Lung (tissue), 12 donors: Measurements from ENCODE around the gene DGKH. TPM values are rescaled to one million over a fixed set of nuclear protein-coding genes. Genes with fewer than 3 reads are reported as not detected.

Experiments used
- ATAC-seq: fragments of 200-7000 bp; cut with Tn5 transposase; one replicate; pipeline ENCODE4 v1.9.1; 2020; ENCODE audit warnings: moderate number of reproducible peaks; ENCODE audit not compliant: insufficient read depth, low FRiP score
- DNase-seq, 3 donors: peaks; one replicate each; pipeline ENCODE4 v3.0.0-alpha.2; 2013 to 2017
- H3K27ac ChIP-seq, 2 donors: one replicate each; pipeline ENCODE4 v1.5.1; 2013; ENCODE audit warnings: mild to moderate bottlenecking in 2 of 2, moderate library complexity in 2 of 2, control low read depth in 1 of 2, inconsistent platforms in 1 of 2, low read depth in 1 of 2, low read length in 1 of 2
- H3K27me3 ChIP-seq, 3 donors: one replicate each; pipeline ENCODE4 v1.5.1; 2013; ENCODE audit warnings: low read length in 2 of 3; ENCODE audit not compliant: control insufficient read depth in 3 of 3, insufficient read depth in 3 of 3
- H3K36me3 ChIP-seq, 4 donors: one replicate each; pipeline ENCODE4 v1.5.1; 2013; ENCODE audit warnings: low read length in 4 of 4, mild to moderate bottlenecking in 1 of 4, moderate library complexity in 1 of 4; ENCODE audit not compliant: control insufficient read depth in 4 of 4, insufficient read depth in 4 of 4
- H3K4me1 ChIP-seq, 5 donors: one replicate each; pipeline ENCODE4 v1.5.1; 2013; ENCODE audit warnings: low read length in 5 of 5, mild to moderate bottlenecking in 2 of 5, moderate library complexity in 1 of 5; ENCODE audit not compliant: control insufficient read depth in 5 of 5, insufficient read depth in 5 of 5
- H3K4me3 ChIP-seq: one replicate; pipeline ENCODE4 v1.5.1; 2013; ENCODE audit warnings: mild to moderate bottlenecking, control low read depth, moderate library complexity
- H3K9ac ChIP-seq, 2 donors: one replicate each; pipeline ENCODE4 v1.5.1; 2013; ENCODE audit warnings: low read length in 2 of 2, control low read depth in 1 of 2; ENCODE audit not compliant: insufficient read depth in 1 of 2
- H3K9me3 ChIP-seq, 4 donors: one replicate each; pipeline ENCODE4 v1.5.1; 2013; ENCODE audit warnings: low read length in 3 of 4, mild to moderate bottlenecking in 1 of 4, moderate library complexity in 1 of 4; ENCODE audit not compliant: control insufficient read depth in 4 of 4, insufficient read depth in 3 of 4
- CTCF ChIP-seq: IDR thresholded peaks from 2 replicates; pipeline ENCODE4 v1.5.1; 2012; ENCODE audit warnings: mild to moderate bottlenecking; ENCODE audit errors: control extremely low read depth, extremely low read depth
- WGBS, 2 donors: extraction: QIAGEN DNeasy Blood & Tissue Kit; methylation state at CpG; one replicate each; pipeline ENCODE4 v1.1.7; 2013; 5-methylcytosine and 5-hydroxymethylcytosine counted together
- polyA plus RNA-seq, 2 donors: library from polyadenylated mRNA; stranded (reverse); fragments of 200-250 nt; gene quantifications; one replicate each; pipeline ENCODE4 v1.2.1, GENCODE V29; 2013
- total RNA-seq, 2 donors: library from RNA; depleted of rRNA in 1 of 2; stranded (reverse); fragments of >200 nt in 1 of 2; gene quantifications; one replicate each; pipeline ENCODE4 v1.2.1, GENCODE V29; 2014 to 2021
- donor health status: control.
- donor health status: control.
- donor health status: Bipolar disorder and iron deficiency.
- donor health status: healthy.
- donor health status: DM: yes; HTN: yes; CAD: no.

DGKH gene
- total and polyA plus RNA-seq, 4 donors: 2.2 to 33.1 (median 11.4) TPM

- no peak for DNase-seq
- Histone ChIP-seq H3K27ac (no peak overlapping the region), H3K36me3 (peaks cover 0 to 15% (median 6%) of the 10 kb centered on the region in 4 donors), H3K27me3 (no peaks in the 10 kb centered on the region), H3K4me1 (no peaks in the 10 kb centered on the region), H3K9ac (no peak overlapping the region), H3K9me3 (peaks cover 0 to 3% (median 0%) of the 10 kb centered on the region in 4 donors), H3K4me3 (no peak overlapping the region)
- ATAC-seq: no peak
- WGBS, 2 donors: 79 to 94% methylated on average over 3 of the region's 3 CpGs
- TF ChIP-seq CTCF: no peak
Measured at GRCh38 chr13:42164557-42165125, 116.2 kb downstream of the DGKH start.

- H3K27me3 ChIP-seq: no peaks in the 10 kb centered on the region
- H3K4me1 ChIP-seq: no peaks in the 10 kb centered on the region
- no peak for DNase-seq
- TF ChIP-seq CTCF: no peak
- H3K36me3 ChIP-seq: peaks cover 0 to 9% (median 5%) of the 10 kb centered on the region in 4 donors
- H3K27ac ChIP-seq: no peak overlapping the region
- H3K9me3 ChIP-seq: no peaks in the 10 kb centered on the region
- H3K9ac ChIP-seq: no peak overlapping the region
- no peak overlapping the region for H3K4me3 ChIP-seq
- no peak for ATAC-seq
- 54 to 76% methylated on average over 4 of the region's 4 CpGs for WGBS, 2 donors
Measured at GRCh38 chr13:42168496-42168895, 120.0 kb downstream of the DGKH start.

GRCh38 chr13:42170029-42170428, 121.6 kb downstream of the DGKH start:
- no peaks in the 10 kb centered on the region for H3K27me3 ChIP-seq
- WGBS, 2 donors: 89 to 92% methylated on average over 5 of the region's 5 CpGs
- peaks cover 3 to 9% (median 8%) of the 10 kb centered on the region in 4 donors for H3K36me3 ChIP-seq
- TF ChIP-seq CTCF: no peak
- H3K4me1 ChIP-seq: no peaks in the 10 kb centered on the region
- no peak overlapping the region for H3K27ac ChIP-seq
- no peak for ATAC-seq
- peaks cover 0 to 2% (median 0%) of the 10 kb centered on the region in 4 donors for H3K9me3 ChIP-seq
- no peak overlapping the region for H3K9ac ChIP-seq
- no peak overlapping the region for H3K4me3 ChIP-seq
- DNase-seq: no peak
